ENCODE data around the gene PALLD.

- TF ChIP-seq, protein P1, sequence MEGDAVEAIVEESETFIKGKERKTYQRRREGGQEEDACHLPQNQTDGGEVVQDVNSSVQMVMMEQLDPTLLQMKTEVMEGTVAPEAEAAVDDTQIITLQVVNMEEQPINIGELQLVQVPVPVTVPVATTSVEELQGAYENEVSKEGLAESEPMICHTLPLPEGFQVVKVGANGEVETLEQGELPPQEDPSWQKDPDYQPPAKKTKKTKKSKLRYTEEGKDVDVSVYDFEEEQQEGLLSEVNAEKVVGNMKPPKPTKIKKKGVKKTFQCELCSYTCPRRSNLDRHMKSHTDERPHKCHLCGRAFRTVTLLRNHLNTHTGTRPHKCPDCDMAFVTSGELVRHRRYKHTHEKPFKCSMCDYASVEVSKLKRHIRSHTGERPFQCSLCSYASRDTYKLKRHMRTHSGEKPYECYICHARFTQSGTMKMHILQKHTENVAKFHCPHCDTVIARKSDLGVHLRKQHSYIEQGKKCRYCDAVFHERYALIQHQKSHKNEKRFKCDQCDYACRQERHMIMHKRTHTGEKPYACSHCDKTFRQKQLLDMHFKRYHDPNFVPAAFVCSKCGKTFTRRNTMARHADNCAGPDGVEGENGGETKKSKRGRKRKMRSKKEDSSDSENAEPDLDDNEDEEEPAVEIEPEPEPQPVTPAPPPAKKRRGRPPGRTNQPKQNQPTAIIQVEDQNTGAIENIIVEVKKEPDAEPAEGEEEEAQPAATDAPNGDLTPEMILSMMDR (IDR thresholded peaks at IDR 0.05; ENCODE audit: low read length) = no peak
- TF ChIP-seq EZH2 (optimal IDR thresholded peaks at IDR 0.05; ENCODE audit: low read depth, low read length) = no peak
These were observed 219.0 kb downstream of the PALLD start for GRCh38 chr4:168715896-168716295.
